Adrenal gland (tissue), 5 donors: ENCODE measurements around the gene RPS24.

ENCODE experiments used
- CTCF ChIP-seq, 6 experiments: fragments of 450-650 bp in 4 of 6; fragments of 200-600 bp in 2 of 6; sonication (generic) in 1 of 6; IDR thresholded peaks; 1 replicate in 5 of 6; 2 replicates in 1 of 6; pipeline versions ENCODE4 v1.5.1 to v1.8.0; 2016 to 2021; ENCODE audit warnings: antibody characterized with exemption in 6 of 6, mild to moderate bottlenecking in 2 of 6, moderate library complexity in 1 of 6
- POLR2A ChIP-seq, 2 donors: fragments of 450-650 bp; IDR thresholded peaks; one replicate each; pipeline ENCODE4 v1.6.1; 2017; ENCODE audit warnings: antibody characterized with exemption in 2 of 2, mild to moderate bottlenecking in 2 of 2, moderate library complexity in 1 of 2
- donor health status: DM: no; HTN: no; CAD: no.

- no peak for TF ChIP-seq CTCF (IDR thresholded peaks at IDR 0.05)
- no peak for TF ChIP-seq POLR2A (IDR thresholded peaks at IDR 0.05)
These were observed 18.1 kb upstream of the RPS24 start for GRCh38 chr10:78015546-78015945.
